HG03457 (cell line): ENCODE data around the gene TNFRSF11A.
A peak's percentile ranks its signal among the peaks of the same experiment; 100 is the strongest.

Experiments
- ATAC-seq: cut with Tn5 transposase; IDR thresholded peaks from one replicate; pipeline ENCODE4 v1.9.1; 2021; ENCODE audit warnings: moderate number of reproducible peaks; ENCODE audit not compliant: unreplicated experiment

Gene TNFRSF11A

GRCh38 chr18:62407660-62408059 is 82.5 kb downstream of the TNFRSF11A start:
- no peak for ATAC-seq

DNA sequence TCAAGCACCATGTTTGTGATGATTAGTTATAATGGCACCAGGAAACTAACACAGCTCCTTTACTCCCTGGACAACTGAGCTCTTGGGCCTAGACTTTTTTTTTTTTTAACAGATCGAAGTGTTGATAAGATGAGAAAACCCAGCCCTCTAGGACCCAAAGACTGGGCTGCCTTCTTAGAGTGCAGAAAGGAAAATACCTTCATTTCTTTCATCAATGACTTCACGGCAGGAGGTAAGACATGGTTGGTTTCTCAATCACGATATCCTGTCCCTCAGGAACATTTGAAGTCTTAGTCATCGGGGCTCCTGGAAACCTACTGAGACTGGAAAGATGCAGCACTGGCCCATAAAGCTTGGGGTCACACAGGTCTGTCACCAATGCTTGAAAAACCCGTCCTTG is 84.7 kb downstream of the TNFRSF11A start:
- no peak for ATAC-seq

DNA sequence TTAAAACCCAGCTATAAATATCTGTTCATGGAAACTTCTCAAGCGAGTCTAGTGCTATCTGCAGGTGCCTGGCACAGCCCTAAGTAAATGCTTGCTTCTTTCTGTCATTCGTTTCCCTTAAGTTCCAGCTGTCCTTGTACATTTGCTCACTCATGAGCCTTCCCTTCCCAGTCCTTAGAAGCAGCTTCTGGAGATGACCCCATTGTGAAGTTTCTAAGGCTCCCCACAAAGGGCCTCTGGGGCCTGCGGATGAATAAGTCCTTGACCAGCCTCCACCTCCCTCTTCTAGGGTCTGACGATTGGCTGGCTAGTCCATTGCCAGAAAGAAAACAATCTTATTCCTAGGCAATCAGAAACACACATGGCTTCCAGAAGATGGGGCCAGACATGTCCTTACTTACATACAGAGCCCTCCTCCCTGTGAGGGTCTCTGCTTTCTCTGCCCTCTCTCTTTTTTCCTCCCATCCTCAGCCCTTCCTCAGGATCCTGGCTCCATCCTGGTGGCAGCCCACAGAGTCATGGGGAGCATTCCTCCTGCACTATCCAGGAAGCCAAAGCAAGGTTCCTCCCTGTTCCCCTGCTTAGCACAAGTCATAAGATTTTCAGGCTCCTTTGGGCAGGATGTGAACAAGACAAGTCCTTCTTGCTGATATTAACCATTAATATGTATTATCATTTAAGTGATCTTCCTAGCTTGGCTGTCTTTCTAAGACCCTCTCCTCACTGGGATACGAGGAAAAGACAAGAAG is 87.3 kb downstream of the TNFRSF11A start:
- ATAC-seq, result no peak

- no peak for ATAC-seq
Observed at GRCh38 chr18:62413206-62413605, 88.1 kb downstream of the TNFRSF11A start.

- ATAC-seq, result no peak
Observed at GRCh38 chr18:62418258-62418657, 93.1 kb downstream of the TNFRSF11A start.

GRCh38 chr18:62420151-62420512 is 95.0 kb downstream of the TNFRSF11A start:
- ATAC-seq, result peak; percentile 6

GRCh38 chr18:62420513-62421209 is 95.6 kb downstream of the TNFRSF11A start:
- peak; percentile 87 for ATAC-seq

GRCh38 chr18:62425465-62426190 is 100.5 kb downstream of the TNFRSF11A start:
- ATAC-seq, result no peak

DNA sequence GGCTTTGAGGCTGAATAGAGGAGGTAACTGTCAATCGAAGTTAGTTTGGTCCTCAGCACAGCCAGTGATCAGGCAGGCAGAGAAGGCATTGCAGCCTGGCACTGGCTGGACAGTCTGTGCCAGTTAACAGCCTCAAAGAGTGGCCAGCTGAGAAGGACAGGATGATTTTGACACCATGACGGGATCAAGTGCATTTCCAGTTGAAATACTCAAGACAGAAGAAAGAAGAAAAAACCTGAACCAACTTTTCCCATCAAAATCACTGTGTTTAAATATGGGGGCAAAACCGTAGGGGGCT is 101.0 kb downstream of the TNFRSF11A start:
- ATAC-seq, result no peak

GRCh38 chr18:62432176-62432575 is 107.1 kb downstream of the TNFRSF11A start:
- no peak for ATAC-seq

GRCh38 chr18:62434798-62435197 is 109.7 kb downstream of the TNFRSF11A start:
- no peak for ATAC-seq

GRCh38 chr18:62435435-62436031 is 110.4 kb downstream of the TNFRSF11A start:
- ATAC-seq, result no peak

GRCh38 chr18:62436636-62437234 is 111.6 kb downstream of the TNFRSF11A start:
- no peak for ATAC-seq

- no peak for ATAC-seq
Observed at GRCh38 chr18:62437235-62438017, 112.3 kb downstream of the TNFRSF11A start.

DNA sequence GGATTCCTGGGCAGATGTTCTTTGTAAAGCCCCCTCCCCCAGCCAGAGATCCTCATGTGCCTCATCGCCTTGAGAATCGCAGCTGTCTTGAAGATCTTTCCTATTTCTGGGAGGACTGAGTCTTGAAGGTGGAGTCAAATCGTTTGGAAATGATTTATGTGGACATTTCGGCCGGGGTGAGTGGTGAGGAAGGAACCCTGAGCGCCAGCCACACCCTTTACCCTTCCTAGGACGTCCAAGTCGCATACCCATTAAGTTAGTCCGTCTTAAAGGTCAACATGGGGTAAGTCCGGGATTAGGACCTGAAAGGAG is 112.9 kb downstream of the TNFRSF11A start:
- no peak for ATAC-seq

DNA sequence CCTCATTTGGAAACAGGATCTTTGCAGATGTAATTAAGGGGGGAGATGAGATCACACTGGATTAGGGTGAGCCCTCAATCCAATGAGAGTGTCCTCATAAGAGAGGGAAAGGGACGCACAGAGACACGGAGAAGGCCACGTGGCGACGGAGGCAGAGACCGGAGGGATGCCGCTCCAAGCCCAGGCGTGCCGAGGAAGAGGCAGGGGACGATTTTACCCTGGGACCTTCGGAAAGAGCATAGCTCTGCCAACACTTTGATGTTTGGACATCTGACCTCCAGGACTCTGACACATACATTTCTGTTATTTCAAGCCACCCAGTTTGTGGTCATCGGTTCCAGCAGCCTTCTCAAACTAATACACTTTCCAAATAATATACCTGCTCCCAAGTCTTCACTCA is 113.3 kb downstream of the TNFRSF11A start:
- ATAC-seq, result no peak

- ATAC-seq, result no peak
Observed at GRCh38 chr18:62438866-62439265, 113.8 kb downstream of the TNFRSF11A start.
